Measurements from ENCODE around the gene EIF4B. TPM values are rescaled to one million over a fixed set of nuclear protein-coding genes. Genes with fewer than 3 reads are reported as not detected.

The EIF4B gene
- total and polyA plus RNA-seq, 2 of the 13 experiments (the other 11 are each of a cell fraction or from before 2014, with no cell fraction given), result 416 to 548 TPM

DNA sequence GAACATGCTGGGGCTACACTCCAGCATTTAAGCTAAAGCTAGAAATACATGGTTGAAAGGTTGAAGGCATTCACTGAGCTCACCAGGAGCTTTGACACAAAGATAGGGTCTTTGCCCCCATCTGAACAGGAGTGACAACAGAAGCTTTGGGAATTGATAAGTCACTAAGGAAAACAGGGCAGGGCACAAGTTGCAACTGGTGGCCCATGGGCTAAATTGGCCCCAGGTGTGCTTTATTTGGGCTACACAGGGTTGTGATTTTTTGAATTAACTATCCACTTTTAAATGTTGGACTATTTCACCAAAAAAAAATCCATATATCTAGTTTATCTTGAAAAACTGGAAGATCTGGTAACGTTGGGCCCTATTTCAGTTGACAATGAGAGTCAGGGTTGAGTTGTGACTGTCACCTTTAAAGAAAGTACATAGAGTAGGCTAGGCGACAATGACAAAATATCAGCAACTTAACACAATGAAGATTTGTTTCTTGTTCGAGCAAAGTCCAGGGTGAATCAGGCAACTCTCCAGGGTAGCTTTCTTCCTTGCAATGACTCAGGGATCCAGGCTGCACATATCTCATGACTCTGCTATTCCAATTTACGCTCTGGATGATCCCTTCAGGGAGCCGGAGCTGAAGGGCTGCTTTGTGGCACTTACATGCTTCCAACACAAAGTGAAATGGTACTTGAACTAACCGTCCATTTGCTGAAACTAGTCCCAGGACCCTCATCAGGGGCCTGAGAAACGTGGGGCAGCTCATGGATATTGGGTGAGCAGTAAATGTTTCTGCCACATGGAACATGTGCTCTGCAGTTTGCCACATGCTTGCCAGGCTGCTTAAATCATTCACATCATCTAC, 13.3 kb upstream of the EIF4B start (continued):
- TF ChIP-seq, protein P1, sequence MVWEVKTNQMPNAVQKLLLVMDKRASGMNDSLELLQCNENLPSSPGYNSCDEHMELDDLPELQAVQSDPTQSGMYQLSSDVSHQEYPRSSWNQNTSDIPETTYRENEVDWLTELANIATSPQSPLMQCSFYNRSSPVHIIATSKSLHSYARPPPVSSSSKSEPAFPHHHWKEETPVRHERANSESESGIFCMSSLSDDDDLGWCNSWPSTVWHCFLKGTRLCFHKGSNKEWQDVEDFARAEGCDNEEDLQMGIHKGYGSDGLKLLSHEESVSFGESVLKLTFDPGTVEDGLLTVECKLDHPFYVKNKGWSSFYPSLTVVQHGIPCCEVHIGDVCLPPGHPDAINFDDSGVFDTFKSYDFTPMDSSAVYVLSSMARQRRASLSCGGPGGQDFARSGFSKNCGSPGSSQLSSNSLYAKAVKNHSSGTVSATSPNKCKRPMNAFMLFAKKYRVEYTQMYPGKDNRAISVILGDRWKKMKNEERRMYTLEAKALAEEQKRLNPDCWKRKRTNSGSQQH (CRISPR knock-in tag; IDR thresholded peaks at IDR 0.05; ENCODE audit: low read depth), result no peak
- TF ChIP-seq, protein P2, sequence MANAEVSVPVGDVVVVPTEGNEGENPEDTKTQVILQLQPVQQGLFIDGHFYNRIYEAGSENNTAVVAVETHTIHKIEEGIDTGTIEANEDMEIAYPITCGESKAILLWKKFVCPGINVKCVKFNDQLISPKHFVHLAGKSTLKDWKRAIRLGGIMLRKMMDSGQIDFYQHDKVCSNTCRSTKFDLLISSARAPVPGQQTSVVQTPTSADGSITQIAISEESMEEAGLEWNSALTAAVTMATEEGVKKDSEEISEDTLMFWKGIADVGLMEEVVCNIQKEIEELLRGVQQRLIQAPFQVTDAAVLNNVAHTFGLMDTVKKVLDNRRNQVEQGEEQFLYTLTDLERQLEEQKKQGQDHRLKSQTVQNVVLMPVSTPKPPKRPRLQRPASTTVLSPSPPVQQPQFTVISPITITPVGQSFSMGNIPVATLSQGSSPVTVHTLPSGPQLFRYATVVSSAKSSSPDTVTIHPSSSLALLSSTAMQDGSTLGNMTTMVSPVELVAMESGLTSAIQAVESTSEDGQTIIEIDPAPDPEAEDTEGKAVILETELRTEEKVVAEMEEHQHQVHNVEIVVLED (CRISPR knock-in tag; IDR thresholded peaks at IDR 0.05; ENCODE audit: borderline replicate concordance), result no peak
- TF ChIP-seq NR2C2 (CRISPR knock-in tag; IDR thresholded peaks at IDR 0.05; ENCODE audit: borderline replicate concordance), result peak; percentile 34; the same call in 1 of the 2 replicates
- TF ChIP-seq, protein P3, sequence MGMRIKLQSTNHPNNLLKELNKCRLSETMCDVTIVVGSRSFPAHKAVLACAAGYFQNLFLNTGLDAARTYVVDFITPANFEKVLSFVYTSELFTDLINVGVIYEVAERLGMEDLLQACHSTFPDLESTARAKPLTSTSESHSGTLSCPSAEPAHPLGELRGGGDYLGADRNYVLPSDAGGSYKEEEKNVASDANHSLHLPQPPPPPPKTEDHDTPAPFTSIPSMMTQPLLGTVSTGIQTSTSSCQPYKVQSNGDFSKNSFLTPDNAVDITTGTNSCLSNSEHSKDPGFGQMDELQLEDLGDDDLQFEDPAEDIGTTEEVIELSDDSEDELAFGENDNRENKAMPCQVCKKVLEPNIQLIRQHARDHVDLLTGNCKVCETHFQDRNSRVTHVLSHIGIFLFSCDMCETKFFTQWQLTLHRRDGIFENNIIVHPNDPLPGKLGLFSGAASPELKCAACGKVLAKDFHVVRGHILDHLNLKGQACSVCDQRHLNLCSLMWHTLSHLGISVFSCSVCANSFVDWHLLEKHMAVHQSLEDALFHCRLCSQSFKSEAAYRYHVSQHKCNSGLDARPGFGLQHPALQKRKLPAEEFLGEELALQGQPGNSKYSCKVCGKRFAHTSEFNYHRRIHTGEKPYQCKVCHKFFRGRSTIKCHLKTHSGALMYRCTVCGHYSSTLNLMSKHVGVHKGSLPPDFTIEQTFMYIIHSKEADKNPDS (CRISPR knock-in tag; IDR thresholded peaks at IDR 0.05), result no peak
- TF ChIP-seq, protein P4, sequence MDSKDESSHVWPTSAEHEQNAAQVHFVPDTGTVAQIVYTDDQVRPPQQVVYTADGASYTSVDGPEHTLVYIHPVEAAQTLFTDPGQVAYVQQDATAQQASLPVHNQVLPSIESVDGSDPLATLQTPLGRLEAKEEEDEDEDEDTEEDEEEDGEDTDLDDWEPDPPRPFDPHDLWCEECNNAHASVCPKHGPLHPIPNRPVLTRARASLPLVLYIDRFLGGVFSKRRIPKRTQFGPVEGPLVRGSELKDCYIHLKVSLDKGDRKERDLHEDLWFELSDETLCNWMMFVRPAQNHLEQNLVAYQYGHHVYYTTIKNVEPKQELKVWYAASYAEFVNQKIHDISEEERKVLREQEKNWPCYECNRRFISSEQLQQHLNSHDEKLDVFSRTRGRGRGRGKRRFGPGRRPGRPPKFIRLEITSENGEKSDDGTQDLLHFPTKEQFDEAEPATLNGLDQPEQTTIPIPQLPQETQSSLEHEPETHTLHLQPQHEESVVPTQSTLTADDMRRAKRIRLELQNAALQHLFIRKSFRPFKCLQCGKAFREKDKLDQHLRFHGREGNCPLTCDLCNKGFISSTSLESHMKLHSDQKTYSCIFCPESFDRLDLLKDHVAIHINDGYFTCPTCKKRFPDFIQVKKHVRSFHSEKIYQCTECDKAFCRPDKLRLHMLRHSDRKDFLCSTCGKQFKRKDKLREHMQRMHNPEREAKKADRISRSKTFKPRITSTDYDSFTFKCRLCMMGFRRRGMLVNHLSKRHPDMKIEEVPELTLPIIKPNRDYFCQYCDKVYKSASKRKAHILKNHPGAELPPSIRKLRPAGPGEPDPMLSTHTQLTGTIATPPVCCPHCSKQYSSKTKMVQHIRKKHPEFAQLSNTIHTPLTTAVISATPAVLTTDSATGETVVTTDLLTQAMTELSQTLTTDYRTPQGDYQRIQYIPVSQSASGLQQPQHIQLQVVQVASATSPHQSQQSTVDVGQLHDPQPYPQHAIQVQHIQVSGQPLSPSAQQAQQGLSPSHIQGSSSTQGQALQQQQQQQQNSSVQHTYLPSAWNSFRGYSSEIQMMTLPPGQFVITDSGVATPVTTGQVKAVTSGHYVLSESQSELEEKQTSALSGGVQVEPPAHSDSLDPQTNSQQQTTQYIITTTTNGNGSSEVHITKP (CRISPR knock-in tag; IDR thresholded peaks at IDR 0.05; ENCODE audit: low read depth), result peak; percentile 54; the same call in 1 of the 2 replicates
- TF ChIP-seq, protein P5, sequence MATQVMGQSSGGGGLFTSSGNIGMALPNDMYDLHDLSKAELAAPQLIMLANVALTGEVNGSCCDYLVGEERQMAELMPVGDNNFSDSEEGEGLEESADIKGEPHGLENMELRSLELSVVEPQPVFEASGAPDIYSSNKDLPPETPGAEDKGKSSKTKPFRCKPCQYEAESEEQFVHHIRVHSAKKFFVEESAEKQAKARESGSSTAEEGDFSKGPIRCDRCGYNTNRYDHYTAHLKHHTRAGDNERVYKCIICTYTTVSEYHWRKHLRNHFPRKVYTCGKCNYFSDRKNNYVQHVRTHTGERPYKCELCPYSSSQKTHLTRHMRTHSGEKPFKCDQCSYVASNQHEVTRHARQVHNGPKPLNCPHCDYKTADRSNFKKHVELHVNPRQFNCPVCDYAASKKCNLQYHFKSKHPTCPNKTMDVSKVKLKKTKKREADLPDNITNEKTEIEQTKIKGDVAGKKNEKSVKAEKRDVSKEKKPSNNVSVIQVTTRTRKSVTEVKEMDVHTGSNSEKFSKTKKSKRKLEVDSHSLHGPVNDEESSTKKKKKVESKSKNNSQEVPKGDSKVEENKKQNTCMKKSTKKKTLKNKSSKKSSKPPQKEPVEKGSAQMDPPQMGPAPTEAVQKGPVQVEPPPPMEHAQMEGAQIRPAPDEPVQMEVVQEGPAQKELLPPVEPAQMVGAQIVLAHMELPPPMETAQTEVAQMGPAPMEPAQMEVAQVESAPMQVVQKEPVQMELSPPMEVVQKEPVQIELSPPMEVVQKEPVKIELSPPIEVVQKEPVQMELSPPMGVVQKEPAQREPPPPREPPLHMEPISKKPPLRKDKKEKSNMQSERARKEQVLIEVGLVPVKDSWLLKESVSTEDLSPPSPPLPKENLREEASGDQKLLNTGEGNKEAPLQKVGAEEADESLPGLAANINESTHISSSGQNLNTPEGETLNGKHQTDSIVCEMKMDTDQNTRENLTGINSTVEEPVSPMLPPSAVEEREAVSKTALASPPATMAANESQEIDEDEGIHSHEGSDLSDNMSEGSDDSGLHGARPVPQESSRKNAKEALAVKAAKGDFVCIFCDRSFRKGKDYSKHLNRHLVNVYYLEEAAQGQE (IDR thresholded peaks at IDR 0.05; ENCODE audit: borderline replicate concordance in 1 of 2, low read depth in 1 of 2, low read length in 2 of 2), result peak in 1 of 2 experiments; percentile 44; a peak in 1 of 4 replicates
- no peak for TF ChIP-seq TMF1 (CRISPR knock-in tag; IDR thresholded peaks at IDR 0.05; ENCODE audit: low read depth)
- TF ChIP-seq HOXA3 (CRISPR knock-in tag; IDR thresholded peaks at IDR 0.05), result no peak; the same call in 1 of the 2 replicates
- TF ChIP-seq, protein P6, sequence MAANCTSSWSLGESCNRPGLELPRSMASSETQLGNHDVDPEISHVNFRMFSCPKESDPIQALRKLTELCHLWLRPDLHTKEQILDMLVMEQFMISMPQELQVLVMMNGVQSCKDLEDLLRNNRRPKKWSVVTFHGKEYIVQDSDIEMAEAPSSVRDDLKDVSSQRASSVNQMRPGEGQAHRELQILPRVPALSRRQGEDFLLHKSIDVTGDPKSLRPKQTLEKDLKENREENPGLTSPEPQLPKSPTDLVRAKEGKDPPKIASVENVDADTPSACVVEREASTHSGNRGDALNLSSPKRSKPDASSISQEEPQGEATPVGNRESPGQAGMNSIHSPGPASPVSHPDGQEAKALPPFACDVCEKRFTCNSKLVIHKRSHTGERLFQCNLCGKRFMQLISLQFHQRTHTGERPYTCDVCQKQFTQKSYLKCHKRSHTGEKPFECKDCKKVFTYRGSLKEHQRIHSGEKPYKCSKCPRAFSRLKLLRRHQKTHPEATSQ (CRISPR knock-in tag; IDR thresholded peaks at IDR 0.05; ENCODE audit: borderline replicate concordance), result 0 out of 2 replicates have a peak, but pooled peaks have one; percentile 45
- TF ChIP-seq ZFX (CRISPR knock-in tag; IDR thresholded peaks at IDR 0.05; ENCODE audit: low read depth), result peak; percentile 23; the same call in 1 of the 2 replicates
- no peak for TF ChIP-seq ZNF484 (CRISPR knock-in tag; IDR thresholded peaks at IDR 0.05; ENCODE audit: borderline replicate concordance, low read depth)
